Measurements from ENCODE around the gene DOLK.

The DOLK gene

DNA sequence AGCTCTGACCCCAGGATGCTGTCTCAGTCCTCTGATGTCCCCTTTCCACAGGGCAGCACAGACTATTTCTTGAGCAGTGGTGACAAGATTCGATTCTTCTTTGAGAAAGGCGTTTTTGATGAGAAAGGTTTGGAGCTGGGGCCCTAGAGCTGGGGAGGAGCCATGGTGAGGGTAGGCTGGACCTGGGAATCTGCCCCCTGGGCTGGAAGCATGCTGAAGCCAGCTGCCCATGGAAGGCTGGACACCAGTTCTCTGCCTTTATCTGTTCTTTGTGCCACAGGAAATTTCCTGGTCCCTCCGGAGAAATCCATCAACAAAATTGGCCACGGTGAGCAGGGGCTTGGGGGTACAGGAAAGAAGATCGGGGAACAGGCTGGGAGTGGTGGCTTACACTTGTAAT lies 13.7 kb downstream of the DOLK start:
- no peak for DNase-seq (ENCODE audit: low spot score)

DNA sequence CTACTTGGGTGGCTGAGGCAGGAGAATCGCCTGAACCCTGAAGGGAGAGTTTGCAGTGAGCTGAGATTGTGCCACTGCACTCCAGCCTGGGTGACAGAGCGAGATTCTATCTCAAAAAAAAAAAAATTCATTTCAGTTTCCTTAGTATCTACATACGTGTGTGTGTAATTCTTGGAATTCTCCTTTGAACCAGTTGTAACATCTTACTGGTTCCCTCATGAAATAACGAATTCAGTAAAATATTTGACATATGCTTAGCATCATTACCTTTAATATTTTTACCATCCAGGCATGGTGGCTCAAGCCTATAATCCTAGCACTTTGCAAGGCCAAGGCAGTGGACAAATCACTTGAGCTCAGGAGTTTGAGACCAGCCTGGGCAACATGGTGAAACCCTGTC lies 17.8 kb downstream of the DOLK start:
- no peak for DNase-seq (ENCODE audit: low spot score)

DNA sequence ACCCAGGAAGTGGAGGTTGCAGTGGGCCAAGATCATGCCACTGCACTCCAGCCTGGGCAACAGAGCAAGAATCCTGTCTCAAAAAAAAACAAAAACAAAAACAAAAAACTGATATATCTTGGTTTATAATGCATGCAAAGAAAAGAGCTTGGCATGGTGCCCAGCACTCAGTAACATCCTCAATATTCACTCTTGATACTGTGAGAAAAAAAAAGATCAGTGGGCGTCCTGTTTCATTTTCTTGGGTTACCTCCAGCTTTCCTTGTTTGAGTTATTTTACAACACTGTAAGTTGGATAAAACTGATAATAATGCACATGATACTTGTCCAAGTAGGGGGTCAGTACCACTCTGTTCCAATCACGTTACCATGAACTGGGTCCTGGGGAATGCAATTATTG lies 18.8 kb downstream of the DOLK start:
- DNase-seq (ENCODE audit: low spot score): no peak

DNA sequence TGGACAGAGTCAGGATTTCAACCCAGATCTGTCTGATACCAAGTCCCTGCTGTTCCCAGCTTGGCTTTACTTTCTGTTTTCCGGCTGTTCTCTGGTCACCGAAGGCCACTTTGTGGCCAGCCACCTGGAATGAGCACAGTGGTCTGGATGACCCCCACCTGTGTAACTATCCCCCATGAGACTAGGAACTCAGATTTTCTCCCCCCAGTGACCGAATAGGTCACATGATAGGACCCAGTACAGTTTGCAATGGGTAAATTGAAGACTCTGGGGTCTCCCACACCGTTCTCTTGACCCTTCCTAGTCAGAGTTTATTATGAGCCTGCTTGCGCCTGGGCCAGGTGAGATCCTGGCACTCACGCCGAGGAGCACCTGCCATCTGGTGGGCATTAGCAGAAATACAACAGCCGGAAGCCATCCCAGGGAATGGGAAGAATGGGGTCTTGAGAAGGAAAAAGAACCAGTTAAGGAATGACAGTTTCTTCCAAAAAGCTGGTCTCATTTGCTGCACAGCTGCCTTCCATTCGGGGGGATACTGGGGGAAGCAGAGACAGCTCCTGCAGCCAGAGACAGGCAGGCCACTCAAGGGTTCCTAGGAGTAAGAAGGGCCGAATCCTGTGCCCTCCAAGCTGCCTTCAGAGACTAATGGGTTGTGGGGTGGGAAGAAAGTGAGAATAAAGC lies 19.5 kb downstream of the DOLK start:
- peak; percentile 73 for DNase-seq (ENCODE audit: low spot score)

DNA sequence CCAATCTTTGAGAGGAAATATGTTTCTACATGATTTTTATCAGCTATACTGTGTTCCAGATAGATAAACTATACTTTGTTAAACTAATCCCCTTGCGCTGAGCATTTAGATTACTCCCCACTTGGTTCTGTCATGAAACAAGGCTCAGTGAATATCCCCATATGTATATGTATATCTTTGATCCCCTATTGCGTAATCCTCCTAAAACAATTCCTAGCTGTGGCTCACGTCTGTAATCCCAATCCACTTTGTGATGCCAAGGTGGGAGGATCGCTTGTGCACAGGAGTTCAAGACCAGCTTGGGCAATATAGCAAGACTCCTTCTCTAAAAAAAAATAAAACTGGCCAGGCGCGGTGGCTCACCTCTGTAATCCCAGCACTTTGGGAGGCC lies 23.9 kb downstream of the DOLK start:
- DNase-seq (ENCODE audit: low spot score): no peak

DNA sequence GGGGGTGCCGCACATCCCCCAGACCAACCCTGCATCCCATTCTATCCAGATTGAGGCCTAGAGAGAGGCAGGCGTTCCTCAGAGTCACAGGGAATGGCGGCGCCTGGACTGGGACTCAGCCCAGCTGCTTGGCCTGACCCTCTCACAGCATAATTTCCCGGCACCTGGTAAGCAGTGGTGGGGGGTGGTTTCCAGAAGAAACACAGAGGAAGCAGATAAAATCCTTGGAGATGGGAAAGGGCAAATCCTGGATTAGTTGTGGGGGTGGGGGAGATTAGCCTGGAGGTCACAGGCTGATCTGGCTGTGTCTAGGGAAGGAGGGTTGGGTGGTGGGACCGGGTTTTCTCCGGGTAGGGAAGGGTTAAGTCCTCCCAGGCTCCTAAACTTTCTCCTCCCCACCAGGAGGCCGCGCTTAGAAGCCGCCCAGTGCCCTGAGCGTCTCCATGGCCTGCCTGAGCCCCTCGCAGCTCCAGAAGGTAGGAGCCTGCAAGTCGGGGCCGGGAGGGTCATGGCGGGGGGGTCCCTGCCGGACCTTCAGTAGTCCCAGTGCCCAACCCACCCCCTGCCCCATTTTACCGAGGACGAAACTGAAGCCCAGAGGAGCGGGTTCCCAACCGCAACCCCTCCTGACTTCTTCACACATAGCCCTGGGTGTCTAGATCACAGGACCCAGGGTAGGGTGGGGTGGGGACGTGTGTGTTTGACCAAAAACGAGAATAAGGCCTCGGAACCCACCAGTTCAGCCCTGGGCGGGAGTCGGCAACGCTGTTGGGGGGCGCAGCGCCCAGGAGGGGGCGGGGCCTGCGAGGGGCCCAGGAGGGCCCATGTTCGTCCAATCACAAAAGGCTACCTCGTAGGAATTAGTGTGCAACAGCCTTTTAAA lies 25.3 kb downstream of the DOLK start:
- peak; percentile 90 for DNase-seq (ENCODE audit: low spot score)

DNA sequence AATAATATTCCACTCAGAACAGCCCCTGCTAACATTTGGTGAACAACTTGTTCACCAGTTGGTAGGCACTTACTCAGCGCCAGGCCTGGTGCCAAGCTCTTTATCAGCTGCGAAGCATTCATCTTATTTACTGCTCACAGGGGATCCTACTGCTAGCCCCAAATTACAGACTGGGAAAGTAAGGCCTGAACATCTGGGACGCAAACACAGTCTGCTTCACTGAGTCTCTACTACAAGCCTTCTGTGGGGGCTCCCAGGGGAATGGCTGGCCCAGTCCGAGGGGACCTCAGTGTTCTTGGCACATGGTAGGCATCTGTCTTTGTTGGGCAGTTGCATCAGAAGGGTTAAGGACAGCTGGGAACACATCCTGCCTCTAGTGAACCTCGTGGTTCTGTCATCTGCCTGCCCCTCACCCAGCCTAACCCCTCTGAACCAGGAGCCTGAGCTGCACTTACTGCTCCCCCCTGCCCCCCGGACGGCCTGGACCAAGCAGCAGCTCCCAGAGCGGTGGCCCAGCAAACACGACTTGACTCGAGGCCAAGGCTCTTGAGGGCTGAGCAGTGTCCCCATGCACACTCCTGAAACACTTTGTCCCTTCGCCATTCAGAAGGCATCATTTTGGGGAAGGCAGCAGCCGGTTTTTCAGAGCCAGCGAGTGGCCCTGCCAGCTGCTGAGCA lies 26.9 kb downstream of the DOLK start, which contains the start of gene PHYHD1:
PHYHD1 (plus strand) TSS at position 602 of the 678 bp plus-strand sequence. CDS start 1,342 bp downstream, outside the sequence.
- DNase-seq (ENCODE audit: low spot score): peak; percentile 65

DNA sequence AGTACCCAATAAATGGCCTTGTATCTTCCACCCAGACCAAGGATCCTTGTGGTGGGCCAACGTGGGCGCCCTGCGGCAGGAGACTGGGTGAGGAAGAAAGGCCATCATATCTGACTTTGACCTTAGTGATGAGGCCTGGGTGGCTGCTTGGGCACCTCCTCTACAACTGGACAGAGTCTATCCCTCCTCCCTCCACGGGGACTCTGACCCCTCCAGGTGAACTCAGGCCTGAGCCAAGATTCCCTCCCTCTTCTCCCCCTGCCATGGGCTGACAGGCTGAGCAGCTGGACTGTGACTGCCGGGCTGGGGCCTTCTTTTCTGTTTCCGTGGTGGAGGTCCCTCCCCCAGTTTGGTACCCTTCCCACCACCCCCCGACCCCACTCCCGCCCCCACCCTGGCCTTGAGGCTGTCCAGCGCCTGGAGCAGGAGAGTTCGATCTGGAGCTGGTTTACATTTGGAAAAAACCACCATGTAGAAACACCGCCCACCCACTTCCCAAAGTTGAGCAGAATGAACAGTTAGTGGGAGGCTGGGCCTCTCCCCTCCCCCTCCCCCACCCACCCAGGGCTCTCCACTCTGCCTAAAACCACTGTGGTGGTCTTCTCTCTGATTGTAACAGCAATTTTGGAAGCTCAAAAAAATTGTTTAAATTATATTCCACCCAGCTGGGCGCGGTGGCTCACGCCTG lies 27.9 kb downstream of the DOLK start:
- no peak for DNase-seq (ENCODE audit: low spot score)

DNA sequence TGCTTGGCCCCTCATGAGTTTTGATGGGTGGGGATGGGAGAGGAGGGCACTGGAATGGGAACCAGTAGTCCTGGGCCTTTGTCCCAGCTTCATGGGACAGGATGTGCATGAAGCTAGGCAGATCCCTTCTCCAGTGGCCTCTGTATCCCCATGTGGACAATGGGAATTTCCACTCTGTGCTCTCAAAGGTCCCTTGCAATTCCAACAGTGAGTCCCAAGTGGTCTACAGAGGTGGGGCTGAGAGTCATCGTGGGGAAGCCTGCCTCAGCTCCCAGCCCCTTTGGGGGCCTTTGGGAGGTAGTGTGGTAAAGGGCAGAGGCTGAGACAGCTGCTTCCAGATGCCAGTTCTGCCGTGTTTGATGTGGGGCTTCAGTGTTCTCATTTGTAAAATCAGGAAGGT lies 28.5 kb downstream of the DOLK start:
- no peak for DNase-seq (ENCODE audit: low spot score)

DNA sequence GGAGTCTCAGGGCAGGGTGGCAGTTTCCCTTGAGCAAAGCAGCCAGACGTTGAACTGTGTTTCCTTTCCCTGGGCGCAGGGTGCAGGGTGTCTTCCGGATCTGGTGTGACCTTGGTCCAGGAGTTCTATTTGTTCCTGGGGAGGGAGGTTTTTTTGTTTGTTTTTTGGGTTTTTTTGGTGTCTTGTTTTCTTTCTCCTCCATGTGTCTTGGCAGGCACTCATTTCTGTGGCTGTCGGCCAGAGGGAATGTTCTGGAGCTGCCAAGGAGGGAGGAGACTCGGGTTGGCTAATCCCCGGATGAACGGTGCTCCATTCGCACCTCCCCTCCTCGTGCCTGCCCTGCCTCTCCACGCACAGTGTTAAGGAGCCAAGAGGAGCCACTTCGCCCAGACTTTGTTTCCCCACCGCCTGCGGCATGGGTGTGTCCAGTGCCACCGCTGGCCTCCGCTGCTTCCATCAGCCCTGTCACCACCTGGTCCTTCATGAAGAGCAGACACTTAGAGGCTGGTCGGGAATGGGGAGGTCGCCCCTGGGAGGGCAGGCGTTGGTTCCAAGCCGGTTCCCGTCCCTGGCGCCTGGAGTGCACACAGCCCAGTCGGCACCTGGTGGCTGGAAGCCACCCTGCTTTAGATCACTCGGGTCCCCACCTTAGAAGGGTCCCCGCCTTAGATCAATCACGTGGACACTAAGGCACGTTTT lies 30.1 kb downstream of the DOLK start:
- DNase-seq (ENCODE audit: low spot score): peak; percentile 92

DNA sequence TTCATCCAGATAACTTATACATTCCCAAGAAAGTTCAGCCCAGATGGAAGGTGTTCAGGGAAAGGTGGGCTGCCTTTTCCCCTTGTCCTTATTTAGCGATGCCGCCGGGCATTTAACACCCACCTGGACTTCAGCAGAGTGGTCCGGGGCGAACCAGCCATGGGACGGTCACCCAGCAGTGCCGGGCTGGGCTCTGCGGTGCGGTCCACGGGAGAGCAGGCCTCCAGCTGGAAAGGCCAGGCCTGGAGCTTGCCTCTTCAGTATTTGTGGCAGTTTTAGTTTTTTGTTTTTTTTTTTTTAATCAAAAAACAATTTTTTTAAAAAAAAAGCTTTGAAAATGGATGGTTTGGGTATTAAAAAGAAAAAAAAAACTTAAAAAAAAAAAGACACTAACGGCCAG lies 30.7 kb downstream of the DOLK start:
- no peak for DNase-seq (ENCODE audit: low spot score)

DNA sequence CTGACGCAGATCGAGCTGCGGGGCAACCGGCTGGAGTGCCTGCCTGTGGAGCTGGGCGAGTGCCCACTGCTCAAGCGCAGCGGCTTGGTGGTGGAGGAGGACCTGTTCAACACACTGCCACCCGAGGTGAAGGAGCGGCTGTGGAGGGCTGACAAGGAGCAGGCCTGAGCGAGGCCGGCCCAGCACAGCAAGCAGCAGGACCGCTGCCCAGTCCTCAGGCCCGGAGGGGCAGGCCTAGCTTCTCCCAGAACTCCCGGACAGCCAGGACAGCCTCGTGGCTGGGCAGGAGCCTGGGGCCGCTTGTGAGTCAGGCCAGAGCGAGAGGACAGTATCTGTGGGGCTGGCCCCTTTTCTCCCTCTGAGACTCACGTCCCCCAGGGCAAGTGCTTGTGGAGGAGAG lies 31.2 kb downstream of the DOLK start:
- DNase-seq (ENCODE audit: low spot score): no peak

DNA sequence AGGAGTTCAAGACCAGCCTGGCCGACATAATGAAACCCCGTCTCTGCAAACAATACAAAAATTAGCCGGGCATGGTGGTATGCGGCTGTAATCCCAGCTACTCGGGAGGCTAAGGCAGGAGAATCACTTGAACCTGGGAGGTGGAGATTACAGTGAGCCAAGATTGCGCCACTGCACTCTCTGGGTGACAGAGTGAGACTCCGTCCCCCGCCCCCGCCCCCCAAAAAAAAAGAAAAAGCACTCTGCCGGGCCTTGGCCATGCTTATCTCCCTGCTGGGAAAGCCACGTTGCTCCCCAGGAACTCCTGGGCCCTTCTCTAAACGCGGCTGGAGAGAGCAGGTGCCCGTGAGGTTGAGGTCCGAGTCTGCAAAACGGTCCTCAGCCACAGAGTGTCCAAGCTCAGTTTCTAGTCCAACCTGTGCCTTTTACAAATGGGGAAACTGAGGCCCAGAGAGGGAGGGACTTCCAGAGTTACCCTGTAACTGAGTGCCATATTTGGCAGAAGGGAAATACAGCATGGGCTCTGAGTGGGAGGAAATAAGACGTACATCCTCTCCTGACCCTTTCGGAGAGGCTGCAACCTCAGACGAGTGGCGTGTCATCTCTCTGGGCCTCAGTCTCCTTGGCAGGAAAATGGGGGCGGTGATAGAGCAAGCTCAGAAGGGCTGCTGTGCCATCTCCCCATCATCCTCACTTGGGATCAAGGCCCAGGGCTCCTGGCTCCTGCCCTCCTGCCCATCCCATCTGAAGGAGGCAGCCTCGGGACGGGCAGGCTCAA lies 33.2 kb downstream of the DOLK start:
- DNase-seq (ENCODE audit: low spot score): no peak

DNA sequence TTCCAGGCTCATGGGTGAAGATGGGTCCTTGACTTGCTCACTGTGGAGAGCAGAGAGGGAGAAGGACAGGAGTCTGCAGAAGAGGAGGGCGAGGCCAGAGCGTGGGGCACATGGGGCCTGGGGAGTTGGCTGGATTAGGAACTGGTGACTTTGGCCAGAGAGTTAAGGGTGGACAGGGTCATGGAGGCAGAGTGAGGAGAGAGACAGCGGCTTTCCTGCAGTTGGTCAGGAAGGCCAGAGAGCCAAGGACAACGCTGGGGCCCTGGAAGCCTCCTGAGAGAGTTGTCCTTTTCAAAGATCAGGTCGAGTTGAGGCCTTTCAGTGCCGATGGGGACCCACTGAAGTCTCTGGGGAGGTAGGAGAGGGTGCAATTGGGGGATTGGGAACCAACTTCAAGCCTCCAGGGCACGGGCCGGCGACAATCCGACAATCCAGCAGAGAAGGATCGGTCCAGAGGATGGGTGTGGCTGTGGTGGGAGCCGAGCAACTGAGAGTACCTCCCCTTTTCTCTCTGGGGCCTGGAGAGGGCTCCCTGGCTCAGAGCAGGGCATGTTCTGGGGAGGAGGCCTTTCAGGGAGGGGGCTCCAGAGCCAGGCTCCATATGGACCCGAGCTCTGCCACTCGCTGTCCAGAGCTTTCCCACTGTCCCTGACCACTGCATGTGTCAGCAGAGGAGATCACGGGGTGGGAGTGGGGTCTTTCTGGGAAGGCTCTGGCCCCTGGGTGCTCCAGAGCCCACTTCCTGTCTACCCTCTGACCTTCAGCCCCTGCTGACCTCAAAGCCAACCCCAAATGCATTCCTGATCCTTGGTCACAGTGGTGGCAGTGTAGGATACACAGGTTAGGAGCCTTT lies 34.1 kb downstream of the DOLK start:
- DNase-seq (ENCODE audit: low spot score): peak; percentile 54

DNA sequence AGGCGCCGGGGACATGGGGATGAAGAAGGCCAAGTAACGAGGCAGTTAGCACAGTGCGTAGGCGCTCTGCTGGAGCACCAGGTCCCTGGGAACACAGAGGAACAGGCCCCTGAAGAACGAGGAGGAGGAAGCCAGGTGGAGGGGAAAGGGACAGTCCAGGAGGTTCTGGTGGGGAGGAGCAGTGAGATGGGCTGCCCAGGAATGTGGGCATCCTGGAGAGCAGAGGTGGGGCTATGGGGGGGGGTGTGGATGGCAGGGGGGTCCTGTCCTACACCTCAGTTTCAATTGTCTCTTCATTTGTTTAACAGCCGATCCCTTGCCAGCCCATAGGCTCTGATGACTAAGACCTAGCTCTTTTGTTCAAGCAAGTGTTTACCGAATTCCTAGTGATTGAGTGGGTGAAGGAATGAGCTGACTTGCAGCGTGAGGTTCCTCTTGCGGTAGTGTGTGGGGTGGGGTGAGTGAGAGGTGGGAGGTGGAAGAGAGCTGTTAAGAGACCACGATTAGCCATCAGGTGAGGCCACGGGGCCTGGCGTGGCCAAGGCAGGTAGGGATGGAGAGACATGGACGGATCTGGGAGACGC lies 35.0 kb downstream of the DOLK start:
- peak; percentile 84 for DNase-seq (ENCODE audit: low spot score)

DNA sequence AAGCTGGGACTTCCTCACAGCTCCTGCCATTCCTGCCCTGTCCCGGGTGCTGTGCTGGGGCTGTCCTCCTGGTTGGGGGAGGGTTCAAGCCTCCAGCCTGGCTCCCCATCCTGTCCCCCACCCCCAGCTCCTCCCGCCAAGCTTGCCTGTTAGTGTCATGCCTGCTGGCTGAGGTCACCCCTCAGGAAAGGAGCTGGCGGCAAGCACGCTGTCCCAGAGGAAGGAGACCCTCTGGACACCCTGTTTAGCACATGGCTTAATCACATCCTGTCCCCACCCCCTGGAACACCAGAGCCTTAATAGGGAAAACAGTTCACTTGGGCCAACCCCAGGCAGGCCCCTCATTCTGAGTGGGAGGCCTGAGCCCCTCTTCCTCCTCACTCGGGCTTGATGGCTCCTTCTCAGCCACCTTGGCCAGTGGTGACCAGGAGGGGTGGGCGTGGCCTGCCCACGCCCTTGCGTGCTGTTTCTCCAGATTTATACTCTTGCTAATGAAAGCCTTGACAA lies 35.8 kb downstream of the DOLK start:
- DNase-seq (ENCODE audit: low spot score): peak; percentile 76

DNA sequence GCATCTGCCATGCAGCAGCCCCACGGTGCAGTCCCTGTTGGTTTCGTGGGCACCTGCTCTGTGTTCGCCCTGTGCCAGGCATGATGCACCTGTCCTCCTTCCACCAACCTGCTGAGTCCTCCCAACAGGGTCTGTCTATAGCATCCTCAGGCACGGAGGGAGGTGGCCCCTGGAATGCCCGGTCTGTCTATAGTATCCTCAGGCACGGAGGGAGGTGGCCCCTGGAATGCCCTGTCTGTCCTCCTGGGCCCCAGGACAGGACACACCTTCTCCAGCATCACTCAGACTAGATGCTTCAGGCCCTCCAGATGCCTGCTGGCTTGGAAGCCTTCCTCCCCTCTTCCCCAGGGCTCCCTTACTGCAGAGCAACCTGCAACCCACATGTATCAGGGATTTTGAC lies 36.5 kb downstream of the DOLK start:
- DNase-seq (ENCODE audit: low spot score): no peak

DNA sequence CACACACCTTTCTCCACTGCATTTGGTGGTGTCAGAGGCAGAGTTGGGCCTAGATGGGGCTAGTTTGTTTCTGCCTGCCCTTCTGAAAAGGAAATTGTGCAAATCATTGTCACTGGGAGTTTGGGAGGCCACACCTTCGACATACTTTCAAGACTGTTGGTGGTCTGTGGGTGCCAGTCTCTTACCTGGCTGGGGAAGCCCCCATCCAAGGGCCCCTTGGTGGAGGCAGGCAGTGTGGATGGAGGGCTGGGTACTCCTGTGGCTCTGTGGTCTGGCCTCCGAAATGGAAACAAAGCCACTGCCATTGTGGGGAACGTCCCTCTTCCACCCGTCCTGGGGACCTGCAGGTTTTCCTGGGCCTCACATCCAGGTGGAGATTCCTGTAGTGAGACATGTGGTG lies 37.5 kb downstream of the DOLK start:
- DNase-seq (ENCODE audit: low spot score): no peak

DNA sequence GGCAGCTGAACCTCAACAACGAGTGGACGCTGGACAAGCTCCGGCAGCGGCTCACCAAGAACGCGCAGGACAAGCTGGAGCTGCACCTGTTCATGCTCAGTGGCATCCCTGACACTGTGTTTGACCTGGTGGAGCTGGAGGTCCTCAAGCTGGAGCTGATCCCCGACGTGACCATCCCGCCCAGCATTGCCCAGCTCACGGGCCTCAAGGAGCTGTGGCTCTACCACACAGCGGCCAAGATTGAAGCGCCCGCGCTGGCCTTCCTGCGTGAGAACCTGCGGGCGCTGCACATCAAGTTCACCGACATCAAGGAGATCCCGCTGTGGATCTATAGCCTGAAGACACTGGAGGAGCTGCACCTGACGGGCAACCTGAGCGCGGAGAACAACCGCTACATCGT lies 39.0 kb downstream of the DOLK start:
- no peak for DNase-seq (ENCODE audit: low spot score)

Measured in GM03348 (cell line).